HPDE6-E6E7 (cell line): ENCODE results near the gene TYW1B.
"Not testable (repeated sequence)": the region's sequence is repeated elsewhere in the genome, so short reads cannot be mapped to it uniquely, and the experiment has no call there.

Experiments used
- DNase-seq: peaks from one replicate; pipeline ENCODE4 v3.0.0; 2011; ENCODE audit warnings: missing footprints; ENCODE audit errors: extremely low spot score

TYW1B gene

DNA sequence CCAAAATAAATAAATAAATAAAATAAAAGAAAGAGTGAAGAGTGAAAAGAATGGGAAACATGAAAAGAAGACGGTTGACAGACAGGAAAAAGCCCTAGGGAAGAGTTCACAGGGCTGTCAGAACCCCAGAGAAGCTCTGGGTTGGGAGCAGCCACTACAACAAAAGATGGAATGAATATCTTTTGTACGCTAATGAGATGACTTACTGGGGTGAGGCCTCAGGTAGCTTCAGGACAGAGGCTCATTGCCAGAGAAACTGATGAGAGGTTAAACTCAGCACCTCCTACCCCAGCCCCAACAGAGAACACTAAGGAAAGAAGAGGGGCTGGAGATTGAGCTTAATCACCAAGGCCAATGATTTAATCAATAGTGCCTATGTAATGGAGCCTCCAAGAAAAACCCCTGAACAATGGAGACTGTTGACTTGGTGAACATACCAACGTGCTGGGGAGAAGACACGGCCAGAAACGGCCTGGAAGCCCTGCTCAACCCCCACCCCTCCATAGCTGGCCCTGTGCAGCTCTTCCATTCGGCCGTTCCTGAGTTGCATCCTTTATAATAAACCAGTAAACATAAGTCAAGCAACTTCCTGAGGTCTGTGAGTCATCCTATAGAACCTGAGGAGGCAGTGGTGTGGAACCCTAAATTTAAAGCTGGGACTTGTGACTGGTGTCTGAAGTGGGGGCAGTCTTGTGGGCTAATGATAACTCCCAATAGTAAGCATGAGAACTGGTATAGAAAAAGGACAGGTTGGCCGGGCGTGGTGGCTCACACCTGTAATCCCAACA is 11.4 kb downstream of the TYW1B start:
- DNase-seq: not testable (repeated sequence)

DNA sequence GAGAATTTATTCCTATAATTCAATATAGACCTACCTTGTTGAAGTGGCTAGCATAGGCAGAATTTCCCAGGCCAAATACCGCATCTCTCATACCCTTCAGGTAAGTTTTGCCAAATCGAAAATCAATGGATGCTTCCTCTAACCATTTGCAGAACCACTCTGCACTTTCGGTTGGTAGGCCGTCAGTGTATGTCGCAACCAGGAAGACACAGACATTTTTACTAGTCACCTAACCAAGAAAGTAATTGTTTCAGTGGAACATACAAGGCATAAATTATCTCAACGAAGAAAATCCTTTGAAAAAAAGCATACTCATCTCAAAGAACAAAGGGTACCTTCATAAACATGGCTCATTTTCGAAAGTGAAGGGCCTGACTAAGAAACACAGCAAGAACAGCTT is 17.6 kb downstream of the TYW1B start:
- not testable (repeated sequence) for DNase-seq

GRCh38 chr7:72808511-72808910 is 19.5 kb downstream of the TYW1B start:
- DNase-seq: not testable (repeated sequence)

DNA sequence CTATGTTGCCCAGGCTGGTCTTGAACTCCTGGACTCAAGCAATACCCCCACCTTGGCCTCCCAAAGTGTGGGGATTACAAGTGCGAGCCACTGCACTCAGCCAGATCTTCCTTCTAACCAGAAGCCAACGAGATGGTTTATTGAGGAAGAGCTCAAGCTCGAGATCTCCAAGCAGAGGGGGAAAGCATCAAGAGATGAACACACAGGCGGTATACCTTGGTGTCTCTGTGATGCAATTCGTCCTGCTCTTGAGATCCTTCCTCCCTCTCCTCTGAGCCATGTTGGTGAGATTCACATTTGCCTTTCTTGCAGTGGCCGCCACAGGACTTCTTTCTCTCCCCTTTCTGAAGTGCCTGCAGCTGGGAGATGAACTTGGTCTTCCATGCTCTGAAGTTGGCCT is 21.1 kb downstream of the TYW1B start:
- DNase-seq: not testable (repeated sequence)

DNA sequence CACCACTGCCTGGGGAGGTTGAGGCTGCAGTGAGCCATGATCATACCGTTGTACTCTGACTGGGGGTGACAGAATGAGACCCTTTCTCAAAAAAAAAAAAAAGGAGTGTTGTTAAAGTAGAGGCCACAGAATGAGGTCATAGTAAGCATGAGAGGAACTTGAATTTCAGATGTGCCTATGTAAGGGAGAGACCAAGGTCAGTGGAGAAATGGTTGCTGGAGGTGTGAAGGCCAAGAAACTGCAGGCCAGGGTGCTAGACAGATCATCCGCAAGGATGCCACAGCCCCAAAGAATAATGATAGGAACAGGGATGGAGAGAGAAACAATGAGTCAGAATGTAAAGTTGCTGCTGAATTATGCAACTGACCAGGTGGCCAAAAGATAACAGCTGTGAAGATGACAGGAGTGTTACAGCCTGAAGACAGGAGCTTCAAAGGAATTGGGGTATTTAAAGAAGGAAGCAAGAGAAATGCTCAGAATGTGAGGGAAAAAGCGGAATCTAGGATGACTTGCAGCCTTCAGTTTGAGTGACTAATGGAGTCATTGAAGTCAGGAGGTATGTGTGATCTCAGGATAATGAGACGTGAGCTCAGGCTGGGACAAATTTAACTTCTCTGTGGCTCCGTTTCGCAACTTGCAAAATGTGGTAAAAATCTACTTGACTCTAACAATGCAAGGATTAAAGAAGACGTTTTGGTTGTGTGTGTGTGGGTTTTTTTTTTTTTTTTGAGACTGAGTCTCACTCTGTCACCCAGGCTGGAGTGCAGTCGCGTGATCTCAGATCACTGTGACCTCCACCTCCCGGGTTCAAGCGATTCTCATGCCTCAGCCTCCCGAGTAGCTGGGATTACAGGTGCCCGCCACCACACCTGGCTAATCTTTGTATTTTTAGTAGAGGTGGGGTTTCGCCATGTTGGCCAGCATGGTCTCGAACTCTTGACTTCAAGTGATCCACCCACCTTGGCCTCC is 22.2 kb downstream of the TYW1B start:
- DNase-seq: no peak

DNA sequence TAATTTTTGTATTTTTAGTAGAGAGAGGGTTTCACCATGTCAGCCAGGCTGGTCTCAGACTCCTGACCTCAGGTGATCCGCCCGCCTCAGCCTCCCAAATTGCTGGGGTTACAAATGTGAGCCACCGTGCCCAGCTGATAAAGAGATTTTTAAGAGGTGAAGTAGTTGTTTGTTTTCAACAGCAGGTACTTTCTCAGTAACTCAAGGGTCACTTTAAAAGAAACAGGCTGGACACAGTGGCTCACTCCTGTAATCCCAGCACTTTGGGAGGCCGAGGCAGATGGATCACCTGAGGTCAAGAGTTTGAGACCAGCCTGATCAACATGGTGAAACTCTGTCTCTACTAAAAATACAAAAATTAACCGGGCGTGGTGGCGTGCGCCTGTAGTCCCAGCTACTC is 24.2 kb downstream of the TYW1B start:
- DNase-seq: not testable (repeated sequence)

DNA sequence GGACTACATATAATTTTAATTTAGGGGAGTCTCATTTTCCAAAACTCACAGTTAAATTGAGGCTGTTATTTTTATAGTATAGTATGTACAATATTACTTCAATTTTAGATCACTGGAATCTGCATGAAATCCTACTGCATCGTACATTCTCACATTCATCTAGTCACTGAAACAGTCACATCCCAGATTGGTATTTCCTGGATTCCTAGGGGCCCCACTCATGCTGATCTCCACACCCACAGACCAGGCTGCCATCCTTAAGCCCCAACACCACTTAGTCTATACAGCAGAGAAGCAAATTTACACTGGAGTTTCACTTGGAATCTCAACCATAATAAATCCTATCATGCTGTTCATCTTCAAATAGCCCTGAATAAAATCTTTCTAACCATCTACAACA is 26.4 kb downstream of the TYW1B start:
- not testable (repeated sequence) for DNase-seq

DNA sequence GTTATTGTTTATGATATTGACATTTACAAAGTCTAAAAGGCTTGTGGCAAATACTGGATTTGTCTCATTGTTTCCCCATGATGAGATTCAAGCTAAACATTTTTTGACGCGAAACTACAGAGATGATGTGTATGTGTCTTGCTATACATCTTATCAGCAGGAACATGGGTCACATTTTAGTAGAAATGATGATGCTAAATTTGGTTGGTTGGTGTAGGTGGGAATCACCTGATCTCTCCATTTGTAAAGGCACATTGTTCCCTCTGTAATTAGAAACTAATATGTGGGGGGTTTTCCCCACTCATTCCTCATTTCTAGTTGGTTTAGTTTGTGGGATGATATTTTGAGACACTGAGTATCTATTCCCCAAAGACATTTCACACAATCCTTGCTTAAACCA is 32.6 kb downstream of the TYW1B start:
- DNase-seq: not testable (repeated sequence)

DNA sequence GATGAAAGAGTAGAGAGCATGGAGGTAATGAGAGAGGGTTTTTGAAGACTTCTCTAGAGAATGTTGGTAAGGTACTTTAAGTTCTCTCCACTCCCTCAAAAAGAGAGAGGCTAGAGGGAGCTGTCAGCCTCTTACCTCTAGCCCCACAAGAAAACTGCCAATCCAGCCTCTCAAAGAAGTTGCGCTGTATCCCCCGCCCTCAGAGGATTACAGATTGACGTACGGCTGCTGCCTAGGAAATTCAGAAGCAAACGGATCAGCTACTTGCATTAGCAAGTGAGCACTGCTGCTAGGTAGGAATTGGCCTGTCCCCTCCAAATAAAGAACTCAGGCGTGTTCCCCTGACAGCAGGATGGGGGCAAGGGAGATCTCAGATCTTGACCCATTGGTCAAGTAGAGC is 34.2 kb downstream of the TYW1B start:
- DNase-seq: no peak

DNA sequence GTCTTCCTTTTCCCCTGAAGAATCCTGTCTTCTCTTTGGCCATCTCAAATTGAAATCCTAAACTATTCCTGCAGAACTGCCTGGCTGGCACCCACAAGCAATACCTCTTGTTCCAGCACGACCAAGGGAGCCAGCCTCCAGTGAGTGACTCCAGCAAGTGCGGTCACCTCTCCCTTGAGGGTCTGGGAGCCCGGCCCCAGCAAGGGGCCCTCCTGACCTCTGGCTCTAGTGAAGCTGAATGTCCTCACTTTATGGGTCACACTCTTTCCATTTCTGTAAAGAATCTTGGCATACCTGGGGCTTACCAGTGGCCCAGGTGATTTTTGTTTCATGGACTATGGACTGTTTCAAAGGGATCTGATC is 37.3 kb downstream of the TYW1B start:
- DNase-seq: not testable (repeated sequence)

DNA sequence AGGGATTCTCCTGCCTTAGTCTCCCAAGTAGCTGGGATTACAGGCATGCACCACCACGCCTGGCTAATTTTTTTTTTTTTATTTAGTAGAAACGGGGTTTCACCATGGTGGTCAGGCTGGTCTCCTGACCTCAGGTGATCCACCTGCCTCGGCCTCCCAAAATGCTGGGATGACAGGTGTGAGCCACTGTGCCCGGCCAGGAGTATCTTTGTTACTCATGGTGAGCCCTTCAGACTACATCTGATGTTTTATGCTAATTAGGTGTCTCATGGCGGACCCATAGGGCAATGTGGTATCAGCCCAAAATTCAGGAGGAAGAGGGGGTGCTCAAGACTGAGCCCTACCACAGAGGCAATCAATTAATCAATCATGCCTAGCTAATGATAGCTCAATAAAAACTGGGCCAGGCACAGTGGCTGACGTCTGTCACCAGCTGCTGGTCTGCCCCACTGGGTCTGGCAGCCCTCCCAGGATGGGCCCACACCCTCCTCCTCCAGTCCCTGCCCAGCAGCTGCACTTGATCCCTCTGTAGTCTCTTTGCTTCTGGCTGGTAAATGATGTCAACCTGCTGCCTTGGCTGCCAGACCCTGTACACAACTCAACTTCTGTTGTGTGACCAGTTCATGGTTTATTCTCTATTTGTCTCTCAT is 37.8 kb downstream of the TYW1B start:
- DNase-seq: not testable (repeated sequence)

GRCh38 chr7:72785166-72785955 is 42.6 kb downstream of the TYW1B start:
- no peak for DNase-seq

DNA sequence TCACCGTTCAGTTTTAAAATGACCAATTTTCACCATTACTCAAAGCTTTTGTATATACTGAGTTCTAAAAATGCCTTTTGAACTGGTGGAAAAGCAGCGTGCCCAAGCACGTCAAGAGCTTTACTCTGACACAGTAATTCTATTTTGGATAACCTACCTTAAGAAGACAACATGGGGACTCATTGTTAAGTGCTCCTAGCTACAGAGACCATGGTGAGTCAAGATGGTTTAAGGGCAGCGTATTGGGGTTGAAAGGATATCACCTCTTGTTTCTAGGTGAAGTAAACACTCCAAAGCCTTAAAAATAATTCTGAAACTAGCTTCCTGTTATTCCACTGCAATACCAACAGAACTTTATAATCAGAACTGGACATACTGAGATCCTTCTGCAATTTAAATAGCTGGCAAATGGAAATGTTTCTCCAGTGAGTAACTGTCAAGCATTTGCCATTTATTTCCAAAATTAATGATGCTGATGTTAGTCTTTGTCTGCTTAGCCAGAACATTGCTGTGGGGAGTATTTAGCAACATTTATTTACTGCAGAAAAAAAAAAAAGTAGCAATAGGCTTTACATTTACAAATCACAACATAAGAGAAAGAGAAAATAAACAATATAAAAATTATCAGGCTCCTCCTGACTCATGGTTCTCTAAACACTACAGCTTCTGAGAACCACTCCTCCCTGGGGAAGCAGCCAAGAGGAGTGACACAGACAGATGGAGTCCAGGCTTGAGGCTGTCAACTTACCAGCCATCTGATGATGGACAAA is 44.2 kb downstream of the TYW1B start:
- DNase-seq: peak; percentile 25

GRCh38 chr7:72781631-72782030 is 46.4 kb downstream of the TYW1B start:
- DNase-seq: no peak

GRCh38 chr7:72781161-72781560 is 46.8 kb downstream of the TYW1B start:
- no peak for DNase-seq

- DNase-seq: not testable (repeated sequence)
These were observed 47.6 kb downstream of the TYW1B start for GRCh38 chr7:72780289-72780894.

- not testable (repeated sequence) for DNase-seq
These were observed 50.8 kb downstream of the TYW1B start for GRCh38 chr7:72777167-72777566.

DNA sequence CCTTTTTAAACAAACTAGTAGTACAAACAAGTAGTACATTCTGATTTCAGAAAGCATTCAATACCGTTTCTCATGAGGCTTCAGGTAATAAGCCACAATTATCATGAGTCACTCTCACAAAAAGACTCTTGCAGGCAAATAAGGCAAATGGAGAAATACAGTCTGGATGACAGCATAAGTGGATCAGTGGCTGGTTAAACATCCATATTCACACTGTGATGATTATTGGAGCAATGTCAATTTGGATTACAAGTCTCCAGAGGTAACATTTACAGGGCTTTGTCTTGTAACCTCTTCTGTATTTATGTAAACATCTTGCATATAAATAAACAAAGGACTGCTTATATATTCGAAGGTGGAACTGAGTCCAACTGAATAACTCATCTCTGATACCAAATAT is 55.4 kb downstream of the TYW1B start:
- DNase-seq: not testable (repeated sequence)

DNA sequence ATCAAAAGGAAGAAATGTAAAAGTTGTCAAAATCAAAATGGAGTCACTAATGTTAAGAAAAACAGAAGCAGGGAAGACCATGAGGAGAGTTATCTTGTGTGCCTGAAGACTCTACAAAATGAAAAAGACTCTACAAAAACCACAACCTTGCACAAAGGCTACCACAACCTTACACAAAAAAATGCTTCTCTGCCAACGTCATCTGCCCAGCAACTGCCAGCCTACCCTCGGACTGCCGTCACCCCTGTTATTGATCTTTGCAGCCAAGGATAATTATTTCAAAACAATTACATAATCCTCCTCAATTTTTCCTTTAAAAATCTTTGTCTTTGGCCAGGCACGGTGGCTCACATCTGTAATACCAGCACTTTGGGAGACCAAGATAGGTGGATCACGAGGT is 61.0 kb downstream of the TYW1B start:
- not testable (repeated sequence) for DNase-seq

DNA sequence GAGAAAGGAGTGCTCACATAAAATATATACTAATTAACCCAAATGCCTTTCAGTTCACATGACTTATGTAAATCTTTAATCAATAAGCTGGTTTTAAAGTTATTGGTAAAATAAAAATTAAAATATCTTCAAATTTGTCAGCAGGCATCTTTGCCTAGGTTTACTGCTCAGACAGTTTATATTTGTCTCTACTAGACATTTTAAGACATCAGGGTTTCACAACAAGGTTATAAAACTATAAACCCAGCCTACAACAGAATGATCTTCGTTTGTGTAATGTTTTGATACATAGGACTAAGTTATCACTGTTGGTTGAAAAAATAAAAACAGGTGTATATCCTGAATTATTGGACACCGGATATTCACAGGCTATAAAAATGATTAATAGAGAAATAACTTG is 67.4 kb downstream of the TYW1B start:
- DNase-seq: no peak
